Erythroblast (primary cell): Measurements from ENCODE around the gene PRR20E.

Experiments used
- GATA1 ChIP-seq: IDR thresholded peaks from 2 replicates; pipeline ENCODE4 v1.6.1; 2011; ENCODE audit warnings: low read depth, mild to moderate bottlenecking, control low read depth, low read length, moderate library complexity
- POLR2A ChIP-seq: IDR thresholded peaks from 2 replicates; pipeline ENCODE4 v1.6.1; 2011; ENCODE audit warnings: mild to moderate bottlenecking, low read length

GRCh38 chr13:57191667-57192066 lies 24.7 kb downstream of the PRR20E start:
- TF ChIP-seq POLR2A: no peak
- no peak for TF ChIP-seq GATA1
